ENCODE results near the gene OR7G2.
A peak's percentile ranks its signal among the peaks of the same experiment; 100 is the strongest.

OR7G2 gene

DNA sequence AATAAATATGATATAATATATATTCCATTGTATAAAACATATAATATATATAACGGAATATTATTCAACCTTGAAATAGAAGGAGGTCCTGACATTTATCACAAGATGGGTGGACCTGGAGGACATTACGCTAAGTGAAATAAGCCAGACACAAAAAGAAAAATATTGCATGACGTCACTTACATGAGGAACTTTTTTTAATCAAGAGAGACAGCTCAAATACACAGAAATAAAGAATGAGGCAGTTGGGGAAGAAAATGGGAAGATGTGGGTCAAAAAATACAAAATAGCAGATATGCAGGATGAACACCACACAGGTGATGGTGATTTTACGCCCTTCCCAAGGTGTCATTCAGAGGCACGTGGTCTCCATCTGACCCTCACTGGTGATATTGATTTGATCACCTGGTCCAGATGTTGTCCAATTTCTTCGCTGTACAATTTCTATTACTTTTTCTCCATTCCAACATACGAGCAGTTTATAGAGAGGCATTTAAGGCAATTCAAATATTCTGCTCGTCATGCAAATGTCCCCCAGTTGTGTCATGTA is 32.4 kb upstream of the OR7G2 start:
- H3K4me1 ChIP-seq, result peaks cover 25% of the 10 kb centered on the region
- peak overlapping the region; percentile 70 for H3K4me2 ChIP-seq
- H3K9ac ChIP-seq, result peak overlapping the region; percentile 90
- H3K4me3 ChIP-seq, result peak overlapping the region; percentile 78
- peaks cover 26% of the 10 kb centered on the region for H3K36me3 ChIP-seq
- peaks cover 27% of the 10 kb centered on the region for H3K9me3 ChIP-seq
- H3K27me3 ChIP-seq, result no peaks in the 10 kb centered on the region
- H3K27ac ChIP-seq, result peak overlapping the region; percentile 91
- peaks cover 17% of the 10 kb centered on the region; the same call in 1 of the 2 replicates for H4K20me1 ChIP-seq
- no peak for TF ChIP-seq Cebpa-rat (IDR thresholded peaks at IDR 0.05)

DNA sequence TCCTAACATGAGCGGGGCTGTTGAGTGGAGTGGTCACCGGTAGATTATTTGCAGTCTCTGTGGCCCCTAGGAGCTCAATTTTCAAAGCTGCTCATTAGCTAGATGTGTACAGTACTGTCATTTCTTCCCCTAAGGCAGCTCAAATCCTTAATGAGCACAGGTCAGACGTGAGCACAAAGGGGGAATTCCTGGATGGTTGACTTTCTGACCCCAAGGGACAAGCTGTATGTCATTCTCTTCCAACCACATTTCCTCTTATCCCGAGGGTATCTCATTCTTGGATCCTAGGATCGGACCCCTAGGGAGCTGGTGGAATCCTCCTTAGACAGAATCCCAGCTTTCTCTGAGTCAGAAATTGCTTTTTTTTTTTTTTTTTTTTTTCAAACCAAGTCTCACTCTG is 25.1 kb upstream of the OR7G2 start:
- Histone ChIP-seq H3K4me2 (no peak overlapping the region), H3K4me1 (peaks cover 24% of the 10 kb centered on the region), H3K9ac (no peak overlapping the region), H3K36me3 (no peaks in the 10 kb centered on the region), H4K20me1 (no peaks in the 10 kb centered on the region), H3K27me3 (no peaks in the 10 kb centered on the region), H3K27ac (no peak overlapping the region), H3K4me3 (no peak overlapping the region), H3K9me3 (no peaks in the 10 kb centered on the region)
- TF ChIP-seq Cebpa-rat (IDR thresholded peaks at IDR 0.05), result no peak

DNA sequence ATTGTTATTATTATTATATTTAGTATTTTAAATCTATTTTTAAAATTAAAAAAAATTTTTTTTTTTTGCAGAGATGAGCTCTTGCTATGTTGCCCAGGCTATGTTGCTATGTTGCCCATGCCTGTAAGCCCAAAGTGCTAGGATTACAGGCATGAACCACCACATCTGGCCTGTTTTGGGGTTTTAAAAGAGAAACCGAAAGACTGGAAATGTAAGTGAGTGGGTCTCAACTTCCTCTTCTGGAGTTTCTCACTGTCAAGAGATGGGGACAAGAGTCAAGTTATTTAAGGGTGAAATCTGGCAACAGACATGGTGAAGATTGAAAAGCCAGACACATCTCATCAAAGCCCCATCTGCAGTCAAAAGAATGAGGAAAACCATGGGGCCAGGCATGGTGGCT is 23.7 kb upstream of the OR7G2 start:
- Histone ChIP-seq H3K36me3 (no peaks in the 10 kb centered on the region), H3K9ac (no peak overlapping the region), H3K4me3 (no peak overlapping the region), H3K27me3 (no peaks in the 10 kb centered on the region), H4K20me1 (no peaks in the 10 kb centered on the region), H3K4me1 (peaks cover 19% of the 10 kb centered on the region), H3K27ac (peak overlapping the region; percentile 55), H3K9me3 (no peaks in the 10 kb centered on the region), H3K4me2 (peak overlapping the region; percentile 34)
- no peak for TF ChIP-seq Cebpa-rat (IDR thresholded peaks at IDR 0.05)

DNA sequence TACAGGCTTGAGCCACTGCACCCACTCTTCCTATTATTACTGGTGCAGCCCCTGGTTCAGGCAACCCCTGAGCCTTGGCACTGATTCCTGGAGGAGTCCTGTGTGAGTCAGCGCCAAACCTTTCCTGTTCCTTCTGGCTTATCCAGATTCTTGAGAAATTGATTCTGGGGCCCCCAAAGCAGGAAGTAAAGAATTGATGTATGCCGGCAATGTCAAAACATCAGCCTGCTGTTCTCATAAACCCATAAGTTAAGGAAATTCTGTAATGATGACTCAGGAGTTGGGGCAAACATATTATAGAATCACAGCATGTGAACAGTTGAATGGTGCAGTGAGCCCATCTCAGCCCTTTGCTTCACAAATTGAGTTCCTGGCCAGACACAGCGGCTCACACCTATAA is 20.9 kb upstream of the OR7G2 start:
- Histone ChIP-seq H3K27me3 (no peaks in the 10 kb centered on the region), H3K9ac (no peak overlapping the region), H3K9me3 (no peaks in the 10 kb centered on the region), H3K4me3 (no peak overlapping the region), H3K4me2 (no peak overlapping the region), H4K20me1 (no peaks in the 10 kb centered on the region), H3K4me1 (peaks cover 19% of the 10 kb centered on the region), H3K36me3 (no peaks in the 10 kb centered on the region), H3K27ac (no peak overlapping the region)
- TF ChIP-seq Cebpa-rat (IDR thresholded peaks at IDR 0.05), result no peak

DNA sequence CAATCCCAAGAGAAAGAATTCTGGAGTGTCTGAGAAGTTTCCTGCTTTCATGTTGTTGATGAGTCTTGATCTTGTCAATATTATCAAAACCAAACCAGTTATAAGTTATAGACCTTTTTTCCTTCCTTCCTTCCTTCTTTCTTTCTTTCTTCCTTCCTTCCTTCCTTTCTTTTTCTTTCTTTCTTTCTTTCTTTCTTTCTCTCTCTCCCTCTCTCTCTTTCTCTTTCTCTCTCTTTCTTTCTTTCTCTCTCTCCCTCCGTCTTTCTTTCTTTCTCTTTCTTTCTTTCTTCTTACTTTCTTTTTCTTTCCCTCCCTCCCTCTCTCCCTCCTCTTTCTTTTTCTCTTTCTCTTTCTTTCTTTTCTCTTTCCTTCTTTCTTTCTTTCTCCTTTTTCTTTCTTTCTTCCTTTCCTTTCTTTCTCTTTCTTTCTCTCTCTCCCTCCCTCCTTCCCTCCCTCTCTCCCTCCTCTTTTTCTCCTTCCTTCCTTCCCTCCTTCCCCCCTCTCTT is 19.7 kb upstream of the OR7G2 start, which contains the start of gene OR7G3:
TSS of gene OR7G3 (minus strand) at position 51 of the 506 bp plus-strand sequence. CDS start at position 51, 0 bp downstream.
- H4K20me1 ChIP-seq, result no peaks in the 10 kb centered on the region
- no peaks in the 10 kb centered on the region for H3K36me3 ChIP-seq
- no peak within 1 kb of the TSS for H3K4me3 ChIP-seq
- no peak within 1 kb of the TSS for H3K4me2 ChIP-seq
- H3K27ac ChIP-seq, result no peak within 1 kb of the TSS
- peaks cover 19% of the 10 kb centered on the region for H3K4me1 ChIP-seq
- H3K9ac ChIP-seq, result no peak within 1 kb of the TSS
- H3K9me3 ChIP-seq, result no peaks in the 10 kb centered on the region
- no peaks in the 10 kb centered on the region for H3K27me3 ChIP-seq
- TF ChIP-seq Cebpa-rat (IDR thresholded peaks at IDR 0.05), result no peak

DNA sequence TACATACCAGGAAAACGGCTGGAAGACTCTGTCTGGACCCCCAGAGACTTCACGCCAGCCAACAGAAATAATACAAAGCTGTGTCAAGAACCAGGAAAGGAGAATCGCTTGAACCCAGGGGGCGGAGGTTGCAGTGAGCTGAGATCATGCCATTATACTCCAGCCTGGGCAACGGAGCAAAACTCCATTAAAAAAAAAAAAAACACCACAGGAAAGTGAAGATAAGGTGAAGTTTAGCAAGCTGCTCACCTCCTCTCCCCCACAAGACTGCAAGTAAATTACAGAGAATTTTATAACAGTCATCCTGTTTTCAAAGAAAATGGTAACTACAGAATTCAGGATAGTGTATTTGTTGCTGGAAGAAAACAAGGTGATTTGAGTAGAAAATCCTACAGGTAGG is 9.3 kb upstream of the OR7G2 start:
- no peaks in the 10 kb centered on the region for H3K36me3 ChIP-seq
- TF ChIP-seq Cebpa-rat (IDR thresholded peaks at IDR 0.05), result no peak
- no peak overlapping the region for H3K4me2 ChIP-seq
- H3K4me3 ChIP-seq, result no peak overlapping the region
- no peaks in the 10 kb centered on the region for H3K27me3 ChIP-seq
- no peak overlapping the region for H3K9ac ChIP-seq
- no peaks in the 10 kb centered on the region for H4K20me1 ChIP-seq
- no peaks in the 10 kb centered on the region for H3K9me3 ChIP-seq
- H3K4me1 ChIP-seq, result no peaks in the 10 kb centered on the region
- H3K27ac ChIP-seq, result no peak overlapping the region

DNA sequence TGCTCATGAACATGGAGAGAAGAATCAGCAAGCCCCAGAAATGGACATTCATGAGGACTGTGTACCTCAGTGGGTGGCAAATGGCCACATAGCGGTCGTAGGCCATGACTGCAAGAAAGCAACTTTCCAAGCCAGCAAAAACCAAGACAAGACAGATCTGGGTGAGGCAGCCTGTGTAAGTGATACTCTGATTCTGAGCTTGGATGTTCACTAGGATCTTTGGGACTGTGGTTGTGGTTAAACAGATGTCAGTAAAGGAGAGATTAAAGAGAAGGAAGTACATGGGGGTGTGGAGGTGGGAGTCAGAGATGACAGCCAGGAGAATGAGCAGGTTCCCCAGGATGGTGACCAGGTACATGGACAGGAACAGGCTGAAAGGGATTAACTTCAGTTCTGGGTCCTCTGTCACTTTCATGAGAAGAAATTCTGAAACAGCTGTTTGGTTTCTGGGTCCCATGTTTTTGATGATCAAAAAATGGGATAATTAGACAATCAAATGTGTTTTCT is 8.1 kb upstream of the OR7G2 start, which contains the start of gene OR7G1:
TSS of gene OR7G1 (minus strand) at position 457 of the 507 bp plus-strand sequence. CDS start at position 457, 0 bp downstream.
- Histone ChIP-seq H3K9me3 (no peaks in the 10 kb centered on the region), H3K27ac (no peak within 1 kb of the TSS), H3K4me2 (no peak within 1 kb of the TSS), H3K9ac (no peak within 1 kb of the TSS), H3K4me3 (no peak within 1 kb of the TSS), H3K36me3 (no peaks in the 10 kb centered on the region), H4K20me1 (no peaks in the 10 kb centered on the region), H3K4me1 (no peaks in the 10 kb centered on the region), H3K27me3 (no peaks in the 10 kb centered on the region)
- no peak for TF ChIP-seq Cebpa-rat (IDR thresholded peaks at IDR 0.05)

DNA sequence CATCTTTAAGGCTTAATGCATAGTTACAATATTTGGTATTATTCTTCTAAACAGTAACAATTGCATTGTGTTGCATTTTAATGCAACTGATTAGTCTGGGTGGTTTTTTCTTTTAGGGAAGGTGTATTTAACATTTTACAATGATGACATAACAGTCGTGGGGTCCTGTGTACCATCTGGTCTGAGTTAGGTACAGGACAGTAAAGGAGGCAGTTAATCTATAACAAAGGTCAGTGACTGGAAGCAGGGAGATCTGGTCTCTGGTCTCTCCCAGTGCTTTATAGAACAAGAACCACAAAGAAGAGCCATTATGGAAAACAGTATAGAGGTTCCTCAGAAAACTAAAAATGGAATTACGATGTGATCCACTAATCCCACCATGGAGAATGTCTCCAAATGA is 2.7 kb upstream of the OR7G2 start:
- H3K36me3 ChIP-seq, result no peaks in the 10 kb centered on the region
- H3K4me2 ChIP-seq, result no peak overlapping the region
- H4K20me1 ChIP-seq, result no peaks in the 10 kb centered on the region
- no peaks in the 10 kb centered on the region for H3K27me3 ChIP-seq
- no peaks in the 10 kb centered on the region for H3K4me1 ChIP-seq
- H3K4me3 ChIP-seq, result no peak overlapping the region
- H3K9ac ChIP-seq, result no peak overlapping the region
- no peaks in the 10 kb centered on the region for H3K9me3 ChIP-seq
- H3K27ac ChIP-seq, result no peak overlapping the region
- TF ChIP-seq Cebpa-rat (IDR thresholded peaks at IDR 0.05), result no peak

DNA sequence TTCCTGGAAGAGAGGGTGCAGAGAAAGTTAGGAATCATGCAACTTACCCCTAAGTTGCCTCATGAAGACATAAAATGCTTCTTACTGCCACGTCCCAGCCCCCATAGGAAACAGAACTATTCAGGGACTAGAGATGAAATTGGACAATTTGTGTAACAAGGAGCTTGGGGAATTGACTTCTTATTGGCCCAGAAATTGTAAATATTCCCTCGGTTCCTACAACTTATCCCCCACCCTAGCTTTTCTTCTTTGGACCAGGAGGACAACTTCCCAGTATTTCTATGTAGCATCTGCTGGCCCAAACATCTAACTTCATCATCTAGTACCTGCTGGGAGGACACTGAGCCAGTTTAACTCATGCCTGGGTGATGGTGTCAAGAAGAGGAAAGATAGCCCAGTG is 20.5 kb downstream of the OR7G2 start, which contains the start of gene OR1M1:
TSS of gene OR1M1 (plus strand) at position 301 of the 400 bp plus-strand sequence. CDS start 6,184 bp downstream, outside the sequence.
- Histone ChIP-seq H3K4me2 (no peak within 1 kb of the TSS), H3K9ac (no peak within 1 kb of the TSS), H3K9me3 (no peaks in the 10 kb centered on the region), H3K4me3 (no peak within 1 kb of the TSS), H3K27ac (no peak within 1 kb of the TSS), H3K36me3 (no peaks in the 10 kb centered on the region), H3K27me3 (no peaks in the 10 kb centered on the region), H4K20me1 (no peaks in the 10 kb centered on the region), H3K4me1 (peaks cover 3% of the 10 kb centered on the region; the same call in 1 of the 2 replicates)
- no peak for TF ChIP-seq Cebpa-rat (IDR thresholded peaks at IDR 0.05)

DNA sequence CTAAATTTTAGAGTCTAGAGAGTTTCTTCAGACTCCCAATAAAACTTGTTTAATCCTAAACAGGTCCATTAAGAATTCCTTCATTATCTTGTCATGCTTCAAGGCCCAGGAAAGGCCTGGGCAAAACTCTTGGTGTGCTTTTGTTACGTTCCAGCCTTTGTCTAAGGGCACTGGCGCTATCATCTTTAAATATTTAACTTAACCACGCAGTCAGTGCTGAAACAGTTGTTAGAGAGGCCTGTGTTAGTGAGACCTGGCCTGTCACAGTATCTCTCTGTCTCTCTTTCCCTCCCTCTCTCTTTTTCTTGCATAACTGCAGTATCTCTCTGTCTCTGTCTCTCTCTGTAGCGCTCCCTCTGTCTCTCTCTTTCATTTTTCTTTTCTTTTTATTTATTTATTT is 28.6 kb downstream of the OR7G2 start:
- Histone ChIP-seq H3K36me3 (no peaks in the 10 kb centered on the region), H3K4me3 (no peak overlapping the region), H3K4me2 (no peak overlapping the region), H3K4me1 (0 out of 2 replicates have a peak, but pooled peaks cover 4% of the 10 kb centered on the region), H3K9me3 (no peaks in the 10 kb centered on the region), H4K20me1 (no peaks in the 10 kb centered on the region), H3K27ac (no peak overlapping the region), H3K9ac (no peak overlapping the region), H3K27me3 (no peaks in the 10 kb centered on the region)
- TF ChIP-seq Cebpa-rat (IDR thresholded peaks at IDR 0.05), result no peak

Measured in BLaER1 (cell line).